Brain microvascular endothelial cell (primary cell): ENCODE results near the gene PARP1.

Source experiments
- DNase-seq: peaks from one replicate; pipeline ENCODE4 v3.0.0-alpha.2; 2020
- H3K27ac ChIP-seq: fragments of 250-450 bp; sonication (Bioruptor Pico); 2 replicates; pipeline ENCODE4 v1.5.1; 2020; ENCODE audit warnings: mild to moderate bottlenecking, moderate library complexity
- H3K27me3 ChIP-seq: fragments of 250-450 bp; sonication (Bioruptor Pico); replicated peaks from 2 replicates; pipeline ENCODE4 v1.5.1; 2020; ENCODE audit warnings: mild to moderate bottlenecking
- H3K36me3 ChIP-seq: fragments of 250-450 bp; sonication (Bioruptor Pico); replicated peaks from 2 replicates; pipeline ENCODE4 v1.5.1; 2020; ENCODE audit warnings: mild to moderate bottlenecking
- H3K4me3 ChIP-seq: 2 replicates; pipeline ENCODE4 v1.5.1; 2011; ENCODE audit warnings: low read depth, mild to moderate bottlenecking, control low read depth, low read length, moderate library complexity
- CTCF ChIP-seq: IDR thresholded peaks from 2 replicates; pipeline ENCODE4 v1.5.1; 2011; ENCODE audit warnings: low read depth, mild to moderate bottlenecking, moderate library complexity, low read length, control low read depth, inconsistent platforms; ENCODE audit errors: missing control alignments
- in situ Hi-C: cut with HindIII; loops from 2 replicates; pipeline ENCODE4 v1.10.0; 2017; ENCODE audit warnings: low sequenced_read_pairs, low pct_ligation_motif_present

PARP1 gene

GRCh38 chr1:226353698-226354525 lies 54.0 kb downstream of the PARP1 start:
- H3K4me3 ChIP-seq, result no peak overlapping the region
- in situ Hi-C loops, result no loop called here
- H3K27ac ChIP-seq, result no peak overlapping the region
- no peaks in the 10 kb centered on the region for H3K27me3 ChIP-seq
- DNase-seq, result no peak
- TF ChIP-seq CTCF, result no peak
- no peaks in the 10 kb centered on the region for H3K36me3 ChIP-seq

GRCh38 chr1:226351709-226352108 lies 56.2 kb downstream of the PARP1 start:
- in situ Hi-C loops, result no loop called here
- no peak overlapping the region for H3K4me3 ChIP-seq
- H3K36me3 ChIP-seq, result no peaks in the 10 kb centered on the region
- no peaks in the 10 kb centered on the region for H3K27me3 ChIP-seq
- TF ChIP-seq CTCF, result no peak
- no peak overlapping the region for H3K27ac ChIP-seq
- DNase-seq, result no peak

GRCh38 chr1:226350519-226350865 lies 57.4 kb downstream of the PARP1 start:
- DNase-seq, result no peak
- Histone ChIP-seq H3K4me3 (no peak overlapping the region), H3K27ac (no peak overlapping the region), H3K27me3 (no peaks in the 10 kb centered on the region), H3K36me3 (no peaks in the 10 kb centered on the region)
- in situ Hi-C loops, result no loop called here
- TF ChIP-seq CTCF, result no peak

- Histone ChIP-seq H3K4me3 (no peak overlapping the region), H3K27me3 (no peaks in the 10 kb centered on the region), H3K27ac (no peak overlapping the region), H3K36me3 (no peaks in the 10 kb centered on the region)
- TF ChIP-seq CTCF, result no peak
- no peak for DNase-seq
- in situ Hi-C loops, result no loop called here
Observed at GRCh38 chr1:226349801-226350518, 57.9 kb downstream of the PARP1 start.

GRCh38 chr1:226349081-226349480 lies 58.8 kb downstream of the PARP1 start:
- TF ChIP-seq CTCF, result no peak
- H3K27ac ChIP-seq, result no peak overlapping the region
- in situ Hi-C loops, result no loop called here
- H3K27me3 ChIP-seq, result no peaks in the 10 kb centered on the region
- DNase-seq, result no peak
- no peak overlapping the region for H3K4me3 ChIP-seq
- H3K36me3 ChIP-seq, result no peaks in the 10 kb centered on the region
